CD4-positive, alpha-beta T cell treated with Interleukin-17A for 4 hours (primary cell): ENCODE measurements around the gene PSMB2.

Source experiments
- DNase-seq: peaks from one replicate; pipeline ENCODE4 v3.0.0-alpha.2; 2020; ENCODE audit warnings: mixed read lengths

The PSMB2 gene

GRCh38 chr1:35570589-35571137 lies 70.7 kb downstream of the PSMB2 start:
- no peak for DNase-seq

- no peak for DNase-seq
These were observed 71.4 kb downstream of the PSMB2 start for GRCh38 chr1:35569936-35570335.

- DNase-seq = peak; percentile 76
These were observed 72.3 kb downstream of the PSMB2 start for GRCh38 chr1:35568975-35569395.

- DNase-seq = no peak
These were observed 73.3 kb downstream of the PSMB2 start for GRCh38 chr1:35567947-35568558.

GRCh38 chr1:35565742-35566133 lies 75.6 kb downstream of the PSMB2 start:
- DNase-seq = no peak

GRCh38 chr1:35564884-35565741 lies 76.2 kb downstream of the PSMB2 start:
- DNase-seq = no peak

GRCh38 chr1:35564037-35564883 lies 77.1 kb downstream of the PSMB2 start:
- DNase-seq = peak; percentile 89

GRCh38 chr1:35563166-35563565 lies 78.2 kb downstream of the PSMB2 start:
- DNase-seq = no peak

GRCh38 chr1:35561972-35562680 lies 79.2 kb downstream of the PSMB2 start:
- DNase-seq = no peak

- no peak for DNase-seq
These were observed 79.9 kb downstream of the PSMB2 start for GRCh38 chr1:35561297-35561971.

- DNase-seq = no peak
These were observed 80.8 kb downstream of the PSMB2 start for GRCh38 chr1:35560256-35561225.

GRCh38 chr1:35559317-35559944 lies 81.9 kb downstream of the PSMB2 start:
- peak; percentile 33 for DNase-seq

GRCh38 chr1:35558374-35559316 lies 82.7 kb downstream of the PSMB2 start:
- DNase-seq = peak; percentile 42

- peak; percentile 95 for DNase-seq
These were observed 83.5 kb downstream of the PSMB2 start, which contains the start of gene NCDN for GRCh38 chr1:35557611-35558373. Gene NCDN, plus strand, starts transcription at chr1:35557799. Its CDS starts 392 bp downstream, at chr1:35558191.

- DNase-seq = peak; percentile 81
These were observed 84.2 kb downstream of the PSMB2 start, which contains the start of gene KIAA0319L for GRCh38 chr1:35557118-35557610. Gene KIAA0319L, minus strand, starts transcription at chr1:35557403. Its CDS starts 2,912 bp downstream, at chr1:35554491.

- DNase-seq = peak; percentile 34
These were observed 84.7 kb downstream of the PSMB2 start for GRCh38 chr1:35556484-35557117.
